Measurements from ENCODE around the gene DNAAF2. TPM values are rescaled to one million over a fixed set of nuclear protein-coding genes. Genes with fewer than 3 reads are reported as not detected.

DNAAF2 gene
- total RNA-seq, 2 donors from 2014 or later: 8.6 to 9.1 TPM

GRCh38 chr14:49642163-49642562, 7.1 kb upstream of the DNAAF2 start:
- TF ChIP-seq, protein P1, sequence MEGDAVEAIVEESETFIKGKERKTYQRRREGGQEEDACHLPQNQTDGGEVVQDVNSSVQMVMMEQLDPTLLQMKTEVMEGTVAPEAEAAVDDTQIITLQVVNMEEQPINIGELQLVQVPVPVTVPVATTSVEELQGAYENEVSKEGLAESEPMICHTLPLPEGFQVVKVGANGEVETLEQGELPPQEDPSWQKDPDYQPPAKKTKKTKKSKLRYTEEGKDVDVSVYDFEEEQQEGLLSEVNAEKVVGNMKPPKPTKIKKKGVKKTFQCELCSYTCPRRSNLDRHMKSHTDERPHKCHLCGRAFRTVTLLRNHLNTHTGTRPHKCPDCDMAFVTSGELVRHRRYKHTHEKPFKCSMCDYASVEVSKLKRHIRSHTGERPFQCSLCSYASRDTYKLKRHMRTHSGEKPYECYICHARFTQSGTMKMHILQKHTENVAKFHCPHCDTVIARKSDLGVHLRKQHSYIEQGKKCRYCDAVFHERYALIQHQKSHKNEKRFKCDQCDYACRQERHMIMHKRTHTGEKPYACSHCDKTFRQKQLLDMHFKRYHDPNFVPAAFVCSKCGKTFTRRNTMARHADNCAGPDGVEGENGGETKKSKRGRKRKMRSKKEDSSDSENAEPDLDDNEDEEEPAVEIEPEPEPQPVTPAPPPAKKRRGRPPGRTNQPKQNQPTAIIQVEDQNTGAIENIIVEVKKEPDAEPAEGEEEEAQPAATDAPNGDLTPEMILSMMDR (IDR thresholded peaks at IDR 0.05): no peak
- Histone ChIP-seq H3K27ac (no peak overlapping the region), H3K9me3 (no peaks in the 10 kb centered on the region), H3K4me1 (ENCODE audit: control insufficient read depth in 1 of 2, low read depth in 2 of 2) (peaks cover 5 to 6% of the 10 kb centered on the region in 2 donors), H3K36me3 (peaks cover 3% of the 10 kb centered on the region), H3K27me3 (replicated peaks; ENCODE audit: insufficient read depth) (no peaks in the 10 kb centered on the region), H3K4me3 (no peak overlapping the region)
- ATAC-seq (ENCODE audit: insufficient number of reproducible peaks, low FRiP score, low read depth) (no peak), DNase-seq (ENCODE audit: low spot score) (no peak)

DNA sequence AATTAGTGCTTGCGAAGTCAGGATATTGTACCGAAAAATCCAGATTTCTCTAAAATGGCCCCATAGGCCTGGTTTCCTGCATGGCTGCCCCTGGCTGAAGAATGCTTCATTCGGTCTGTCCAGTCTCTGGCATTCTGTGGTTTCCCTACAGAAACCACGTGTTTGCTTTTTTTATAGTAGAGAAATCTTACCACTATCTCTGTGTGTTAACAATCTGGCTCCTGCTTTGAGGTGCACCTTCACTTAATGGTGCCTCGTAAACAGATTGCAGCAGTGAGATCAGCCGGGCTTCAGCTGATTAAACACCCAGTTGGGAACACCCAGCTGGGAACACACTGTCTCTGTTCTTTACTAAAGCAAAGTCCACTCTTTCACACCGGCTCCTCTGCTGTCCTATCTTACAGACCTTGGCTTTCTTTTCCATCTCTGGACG, 6.7 kb upstream of the DNAAF2 start:
- TF ChIP-seq, protein P1 (IDR thresholded peaks at IDR 0.05): no peak
- Histone ChIP-seq H3K4me3 (no peak overlapping the region), H3K9me3 (no peaks in the 10 kb centered on the region), H3K27me3 (replicated peaks; ENCODE audit: insufficient read depth) (no peaks in the 10 kb centered on the region), H3K36me3 (peaks cover 3% of the 10 kb centered on the region), H3K4me1 (ENCODE audit: control insufficient read depth in 1 of 2, low read depth in 2 of 2) (peaks cover 5 to 9% of the 10 kb centered on the region in 2 donors), H3K27ac (no peak overlapping the region)
- DNase-seq (ENCODE audit: low spot score): no peak
- ATAC-seq (ENCODE audit: insufficient number of reproducible peaks, low FRiP score, low read depth): no peak

- H3K4me3 ChIP-seq: no peak overlapping the region
- no peaks in the 10 kb centered on the region for H3K27me3 ChIP-seq (replicated peaks; ENCODE audit: insufficient read depth)
- H3K36me3 ChIP-seq: peaks cover 3% of the 10 kb centered on the region
- TF ChIP-seq, protein P1 (IDR thresholded peaks at IDR 0.05): no peak
- H3K27ac ChIP-seq: no peak overlapping the region
- H3K4me1 ChIP-seq (ENCODE audit: control insufficient read depth in 1 of 2, low read depth in 2 of 2): peaks cover 5 to 18% of the 10 kb centered on the region in 2 donors
- DNase-seq (ENCODE audit: low spot score): no peak
- ATAC-seq (ENCODE audit: insufficient number of reproducible peaks, low FRiP score, low read depth): no peak
- no peaks in the 10 kb centered on the region for H3K9me3 ChIP-seq
Measured at GRCh38 chr14:49640540-49641417, 5.7 kb upstream of the DNAAF2 start.

DNA sequence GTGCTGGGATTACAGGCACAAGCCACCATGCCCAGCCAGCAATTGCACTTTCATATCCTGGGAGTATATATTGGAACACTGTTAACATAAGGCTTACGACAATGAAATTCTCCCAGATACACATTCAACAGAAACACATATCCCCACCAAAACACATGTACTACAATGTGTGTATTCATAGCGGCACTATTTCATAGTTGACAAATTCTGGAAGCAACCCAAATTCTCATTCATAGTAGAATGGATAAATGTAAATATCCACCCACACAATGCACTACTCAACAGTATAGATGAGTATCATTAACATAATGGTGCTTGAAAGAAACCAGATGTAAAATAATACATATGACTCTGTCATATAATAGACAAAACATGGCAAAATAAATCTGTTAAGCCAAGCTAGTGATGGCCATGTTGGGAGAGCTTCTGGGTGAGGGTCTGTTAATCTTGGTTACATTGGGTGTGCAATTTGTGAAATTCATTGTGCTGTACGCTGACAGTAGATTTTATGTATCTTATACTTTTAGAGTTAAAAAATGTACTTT, 2.6 kb upstream of the DNAAF2 start:
- peaks cover 6 to 23% of the 10 kb centered on the region in 2 donors for H3K4me1 ChIP-seq (ENCODE audit: control insufficient read depth in 1 of 2, low read depth in 2 of 2)
- no peak overlapping the region for H3K4me3 ChIP-seq
- peaks cover 3% of the 10 kb centered on the region for H3K36me3 ChIP-seq
- DNase-seq (ENCODE audit: low spot score) (no peak), ATAC-seq (ENCODE audit: insufficient number of reproducible peaks, low FRiP score, low read depth) (no peak)
- H3K9me3 ChIP-seq: no peaks in the 10 kb centered on the region
- no peak overlapping the region for H3K27ac ChIP-seq
- H3K27me3 ChIP-seq (replicated peaks; ENCODE audit: insufficient read depth): no peaks in the 10 kb centered on the region
- TF ChIP-seq, protein P1 (IDR thresholded peaks at IDR 0.05): no peak

DNA sequence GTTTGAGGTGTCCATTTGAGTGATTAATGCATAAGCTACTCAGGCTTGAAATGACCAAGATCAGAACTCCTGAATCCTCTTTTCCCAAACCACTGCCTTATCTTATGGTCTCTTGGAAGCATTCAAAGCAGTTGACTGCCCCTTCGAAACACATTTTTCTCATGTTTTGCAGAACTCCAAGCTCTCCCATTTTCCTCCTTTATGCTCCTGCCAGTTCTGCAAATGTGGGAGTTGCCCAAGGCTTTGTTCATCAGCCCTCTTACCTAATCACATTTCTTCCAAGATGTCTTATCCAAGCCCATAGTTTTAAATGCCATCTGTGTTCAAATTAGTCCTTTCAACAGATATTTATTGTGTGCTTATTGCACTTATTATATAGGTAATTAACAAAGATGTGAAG, 1.8 kb upstream of the DNAAF2 start:
- Histone ChIP-seq H3K27me3 (replicated peaks; ENCODE audit: insufficient read depth) (no peaks in the 10 kb centered on the region), H3K27ac (no peak overlapping the region), H3K4me1 (ENCODE audit: control insufficient read depth in 1 of 2, low read depth in 2 of 2) (peaks cover 11 to 27% of the 10 kb centered on the region in 2 donors), H3K9me3 (no peaks in the 10 kb centered on the region), H3K4me3 (no peak overlapping the region), H3K36me3 (peaks cover 3% of the 10 kb centered on the region)
- ATAC-seq (ENCODE audit: insufficient number of reproducible peaks, low FRiP score, low read depth): no peak
- TF ChIP-seq, protein P1 (IDR thresholded peaks at IDR 0.05): no peak
- DNase-seq (ENCODE audit: low spot score): no peak
